Lower lobe of right lung (tissue), 2 donors: ENCODE data around the gene UBE2H. TPM values are rescaled to one million over a fixed set of nuclear protein-coding genes. Genes with fewer than 3 reads are reported as not detected.
A peak's percentile ranks its signal among the peaks of the same experiment; 100 is the strongest.
"Not testable (repeated sequence)": the region's sequence is repeated elsewhere in the genome, so short reads cannot be mapped to it uniquely, and the experiment has no call there.

Experiments used
- ATAC-seq, 2 donors: fragments of 200-7000 bp; cut with Tn5 transposase; one replicate each; pipeline ENCODE4 v1.9.1; 2020 to 2022; ENCODE audit warnings: mild to moderate bottlenecking in 2 of 2, moderate library complexity in 2 of 2
- DNase-seq: peaks from one replicate; pipeline ENCODE4 v3.0.0-alpha.2; 2020
- H3K27ac ChIP-seq: fragments of 200-600 bp; one replicate; pipeline ENCODE4 v1.8.0; 2022
- H3K27me3 ChIP-seq: fragments of 200-600 bp; one replicate; pipeline ENCODE4 v1.8.0; 2022; ENCODE audit warnings: low read depth
- H3K36me3 ChIP-seq: fragments of 200-600 bp; one replicate; pipeline ENCODE4 v1.8.0; 2022; ENCODE audit warnings: mild to moderate bottlenecking
- H3K4me1 ChIP-seq: fragments of 200-600 bp; one replicate; pipeline ENCODE4 v1.8.0; 2022
- H3K4me3 ChIP-seq: fragments of 200-600 bp; one replicate; pipeline ENCODE4 v1.8.0; 2022; ENCODE audit warnings: mild to moderate bottlenecking
- H3K9me3 ChIP-seq: fragments of 200-600 bp; one replicate; pipeline ENCODE4 v1.8.0; 2022
- CTCF ChIP-seq: fragments of 200-600 bp; IDR thresholded peaks from one replicate; pipeline ENCODE4 v1.8.0; 2022; ENCODE audit warnings: antibody characterized with exemption, mild to moderate bottlenecking
- intact Hi-C: fragments of 100-400 bp; cut with DNase I; formaldehyde crosslinking; loops from one replicate; pipeline ENCODE4 v1.11.0; 2022
- total RNA-seq: library from RNA; stranded (reverse); fragmentation: NEBNext Ultra II Directional; extraction: Animal tissue kit (Norgen Biotek cat#: 25700); gene quantifications from one replicate; pipeline ENCODE4 v1.2.1, GENCODE V29; 2021
- donor health status: DM: no; HTN: yes; CAD: no; lungs with severe emphysema.

UBE2H gene
- total RNA-seq, 1 donor from 2014 or later: 76.7 TPM

DNA sequence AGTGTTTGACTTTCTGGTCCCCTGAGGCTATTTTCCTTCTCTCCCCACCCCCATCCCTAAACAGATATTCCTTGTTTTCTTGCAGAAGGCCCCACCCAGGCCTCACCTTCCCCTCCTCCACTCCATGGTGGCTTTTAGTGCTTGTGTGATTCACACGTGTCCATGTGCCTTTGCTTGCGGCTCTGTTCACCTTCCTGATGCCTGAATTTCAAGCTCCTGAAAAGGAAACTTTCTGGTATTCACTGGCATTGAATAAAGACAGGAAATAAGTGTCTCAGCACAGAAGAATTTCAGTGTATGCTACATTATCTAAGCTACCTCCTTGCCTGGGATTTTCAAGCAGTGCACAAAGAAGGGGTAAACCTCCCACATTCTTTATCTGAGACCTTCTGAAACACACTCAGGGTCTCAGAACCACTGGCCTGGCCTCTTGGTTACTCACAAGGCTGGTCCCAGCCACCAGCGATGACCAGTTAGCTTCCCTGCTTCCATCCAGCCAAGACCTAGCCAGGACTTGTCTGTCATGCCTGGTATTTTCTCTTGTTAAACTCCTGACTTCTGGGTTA lies 17.2 kb upstream of the UBE2H start:
- ATAC-seq (no peak), DNase-seq (peak; percentile 6)
- no peaks in the 10 kb centered on the region for H3K27me3 ChIP-seq
- H3K4me1 ChIP-seq: no peaks in the 10 kb centered on the region
- H3K9me3 ChIP-seq: no peaks in the 10 kb centered on the region
- TF ChIP-seq CTCF: no peak
- no peak overlapping the region for H3K27ac ChIP-seq
- H3K36me3 ChIP-seq: no peaks in the 10 kb centered on the region
- intact Hi-C loops: no loop called here
- H3K4me3 ChIP-seq: no peak overlapping the region

GRCh38 chr7:129968592-129969383 lies 16.0 kb upstream of the UBE2H start:
- peak; percentile 11 for DNase-seq
- Histone ChIP-seq H3K9me3 (no peaks in the 10 kb centered on the region), H3K36me3 (no peaks in the 10 kb centered on the region), H3K27ac (no peak overlapping the region), H3K27me3 (no peaks in the 10 kb centered on the region), H3K4me3 (no peak overlapping the region), H3K4me1 (no peaks in the 10 kb centered on the region)
- no peak for ATAC-seq
- TF ChIP-seq CTCF: no peak
- intact Hi-C loops: no loop called here

GRCh38 chr7:129960204-129960475 lies 7.4 kb upstream of the UBE2H start:
- H3K4me3 ChIP-seq, DNase-seq, intact Hi-C loops, H3K36me3 ChIP-seq, H3K27ac ChIP-seq, ATAC-seq, H3K9me3 ChIP-seq, H3K27me3 ChIP-seq, H3K4me1 ChIP-seq: not testable (repeated sequence)

- intact Hi-C loops: no loop called here
- DNase-seq (no peak), ATAC-seq (no peak)
- no peaks in the 10 kb centered on the region for H3K27me3 ChIP-seq
- no peak overlapping the region for H3K27ac ChIP-seq
- no peaks in the 10 kb centered on the region for H3K4me1 ChIP-seq
- H3K36me3 ChIP-seq: no peaks in the 10 kb centered on the region
- no peak for TF ChIP-seq CTCF
- H3K9me3 ChIP-seq: no peaks in the 10 kb centered on the region
- no peak overlapping the region for H3K4me3 ChIP-seq
Observed at GRCh38 chr7:129959471-129960203, 6.9 kb upstream of the UBE2H start.

DNA sequence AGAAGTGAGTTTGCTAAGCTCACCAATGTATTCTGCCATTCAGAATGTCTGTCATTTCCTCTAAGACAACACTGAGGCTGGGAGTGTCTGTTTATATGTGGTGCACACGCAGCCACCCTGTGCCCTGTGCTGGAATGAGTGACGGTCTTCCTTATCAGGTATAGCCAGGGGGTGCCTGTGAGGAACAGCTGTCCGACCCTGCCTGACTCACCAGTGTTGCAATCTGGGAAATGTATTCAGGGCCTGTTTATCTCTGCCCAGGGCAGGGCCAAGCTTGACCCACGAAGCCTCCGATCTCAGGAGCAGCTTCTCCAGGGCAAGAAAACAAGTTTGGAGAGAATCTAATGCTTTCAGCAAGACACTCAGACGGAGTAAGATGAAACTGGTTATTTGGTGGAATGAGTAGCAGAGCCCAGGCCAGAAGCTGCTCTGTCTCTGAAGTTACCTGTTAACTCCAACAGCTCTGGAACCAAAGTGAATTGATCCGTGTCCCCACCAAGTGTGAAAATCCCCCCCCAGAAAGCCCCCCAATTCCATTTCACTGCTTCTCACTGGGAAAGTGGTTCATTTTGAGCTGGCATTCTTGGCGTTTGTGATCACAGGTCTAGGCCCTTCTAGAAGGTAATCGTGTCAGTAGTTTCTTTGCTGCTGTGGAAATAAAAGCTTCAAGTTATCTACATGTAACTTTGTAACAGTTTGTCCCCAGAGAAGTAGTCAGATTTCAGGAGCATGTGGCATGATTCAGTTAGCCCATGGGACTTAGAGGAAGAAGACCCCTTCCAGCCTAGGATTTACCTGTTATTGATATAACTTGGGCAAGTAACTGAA lies 6.1 kb upstream of the UBE2H start:
- Histone ChIP-seq H3K4me3 (no peak overlapping the region), H3K36me3 (no peaks in the 10 kb centered on the region), H3K9me3 (no peaks in the 10 kb centered on the region), H3K27me3 (no peaks in the 10 kb centered on the region), H3K27ac (peak overlapping the region; percentile 20), H3K4me1 (no peaks in the 10 kb centered on the region)
- no peak for TF ChIP-seq CTCF
- DNase-seq (no peak), ATAC-seq (peak; percentile 80 to 89)
- intact Hi-C loops: no loop called here
